ENCODE data around the gene ANKRD29. TPM values are rescaled to one million over a fixed set of nuclear protein-coding genes. Genes with fewer than 3 reads are reported as not detected.

ANKRD29 gene
- polyA plus RNA-seq, 1 experiment: 0.15 TPM

- DNase-seq (ENCODE audit: low read depth, low spot score): no peak
- Histone ChIP-seq H3K27me3 (ENCODE audit: control insufficient read depth, insufficient read depth, low read length) (peaks cover 9% of the 10 kb centered on the region), H3K4me3 (ENCODE audit: low read depth, low read length) (no peak overlapping the region), H3K9me3 (ENCODE audit: control insufficient read depth, insufficient read depth, low read length) (no peaks in the 10 kb centered on the region), H3K27ac (ENCODE audit: low read depth, low read length) (no peak overlapping the region)
- POLR2A ChIA-PET: no interaction called here
- CTCF ChIA-PET: interaction anchor here (1.9 kb wide), 1 partner anchor 59 kb away, joined by 5 read pairs; no protein-coding TSS in a partner anchor
- TF ChIP-seq, protein P1, sequence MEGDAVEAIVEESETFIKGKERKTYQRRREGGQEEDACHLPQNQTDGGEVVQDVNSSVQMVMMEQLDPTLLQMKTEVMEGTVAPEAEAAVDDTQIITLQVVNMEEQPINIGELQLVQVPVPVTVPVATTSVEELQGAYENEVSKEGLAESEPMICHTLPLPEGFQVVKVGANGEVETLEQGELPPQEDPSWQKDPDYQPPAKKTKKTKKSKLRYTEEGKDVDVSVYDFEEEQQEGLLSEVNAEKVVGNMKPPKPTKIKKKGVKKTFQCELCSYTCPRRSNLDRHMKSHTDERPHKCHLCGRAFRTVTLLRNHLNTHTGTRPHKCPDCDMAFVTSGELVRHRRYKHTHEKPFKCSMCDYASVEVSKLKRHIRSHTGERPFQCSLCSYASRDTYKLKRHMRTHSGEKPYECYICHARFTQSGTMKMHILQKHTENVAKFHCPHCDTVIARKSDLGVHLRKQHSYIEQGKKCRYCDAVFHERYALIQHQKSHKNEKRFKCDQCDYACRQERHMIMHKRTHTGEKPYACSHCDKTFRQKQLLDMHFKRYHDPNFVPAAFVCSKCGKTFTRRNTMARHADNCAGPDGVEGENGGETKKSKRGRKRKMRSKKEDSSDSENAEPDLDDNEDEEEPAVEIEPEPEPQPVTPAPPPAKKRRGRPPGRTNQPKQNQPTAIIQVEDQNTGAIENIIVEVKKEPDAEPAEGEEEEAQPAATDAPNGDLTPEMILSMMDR (IDR thresholded peaks at IDR 0.05; ENCODE audit: low read depth, low read length): no peak
Observed at GRCh38 chr18:23575309-23575651, 87.4 kb downstream of the ANKRD29 start.

DNA sequence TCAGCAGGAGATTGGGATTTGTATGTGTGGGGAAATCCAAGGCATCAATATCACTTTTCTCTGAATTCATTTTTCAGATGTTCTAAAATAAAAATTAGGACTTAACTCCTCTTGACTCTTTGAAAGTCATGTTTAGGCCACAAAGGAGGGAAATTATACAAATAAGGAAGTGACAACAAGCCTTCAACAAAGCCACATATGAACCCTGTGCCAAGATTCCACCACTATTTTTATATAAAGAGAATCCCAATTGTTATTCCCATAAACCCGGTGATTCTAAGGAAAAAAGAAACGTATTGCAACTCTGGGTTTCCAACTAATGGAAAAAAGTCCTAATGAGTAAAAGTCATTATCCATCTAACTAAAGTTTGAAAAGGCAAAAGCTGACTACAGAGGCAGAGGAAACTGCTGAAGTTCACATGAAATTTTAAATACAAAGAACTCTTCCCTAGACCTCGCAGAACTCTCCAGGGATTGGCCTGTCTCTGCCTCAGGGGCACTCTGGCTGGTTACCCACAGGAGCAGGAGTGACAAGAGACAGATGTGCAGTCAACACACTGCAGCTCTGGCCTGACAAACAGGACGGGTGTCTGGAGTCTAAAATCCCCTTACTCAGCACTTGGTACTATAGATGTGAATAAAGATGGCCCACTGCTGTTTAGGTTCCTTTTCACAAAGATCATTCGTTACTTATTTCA lies 88.0 kb downstream of the ANKRD29 start:
- Histone ChIP-seq H3K4me3 (ENCODE audit: low read depth, low read length) (no peak overlapping the region), H3K9me3 (ENCODE audit: control insufficient read depth, insufficient read depth, low read length) (no peaks in the 10 kb centered on the region), H3K27ac (ENCODE audit: low read depth, low read length) (no peak overlapping the region), H3K27me3 (ENCODE audit: control insufficient read depth, insufficient read depth, low read length) (peaks cover 9% of the 10 kb centered on the region)
- ChIA-PET POLR2A (no interaction called here), CTCF (interaction anchor here (1.9 kb wide), 1 partner anchor 58 kb away, joined by 5 read pairs; no protein-coding TSS in a partner anchor)
- no peak for DNase-seq (ENCODE audit: low read depth, low spot score)
- TF ChIP-seq, protein P1 (IDR thresholded peaks at IDR 0.05; ENCODE audit: low read depth, low read length): no peak

DNA sequence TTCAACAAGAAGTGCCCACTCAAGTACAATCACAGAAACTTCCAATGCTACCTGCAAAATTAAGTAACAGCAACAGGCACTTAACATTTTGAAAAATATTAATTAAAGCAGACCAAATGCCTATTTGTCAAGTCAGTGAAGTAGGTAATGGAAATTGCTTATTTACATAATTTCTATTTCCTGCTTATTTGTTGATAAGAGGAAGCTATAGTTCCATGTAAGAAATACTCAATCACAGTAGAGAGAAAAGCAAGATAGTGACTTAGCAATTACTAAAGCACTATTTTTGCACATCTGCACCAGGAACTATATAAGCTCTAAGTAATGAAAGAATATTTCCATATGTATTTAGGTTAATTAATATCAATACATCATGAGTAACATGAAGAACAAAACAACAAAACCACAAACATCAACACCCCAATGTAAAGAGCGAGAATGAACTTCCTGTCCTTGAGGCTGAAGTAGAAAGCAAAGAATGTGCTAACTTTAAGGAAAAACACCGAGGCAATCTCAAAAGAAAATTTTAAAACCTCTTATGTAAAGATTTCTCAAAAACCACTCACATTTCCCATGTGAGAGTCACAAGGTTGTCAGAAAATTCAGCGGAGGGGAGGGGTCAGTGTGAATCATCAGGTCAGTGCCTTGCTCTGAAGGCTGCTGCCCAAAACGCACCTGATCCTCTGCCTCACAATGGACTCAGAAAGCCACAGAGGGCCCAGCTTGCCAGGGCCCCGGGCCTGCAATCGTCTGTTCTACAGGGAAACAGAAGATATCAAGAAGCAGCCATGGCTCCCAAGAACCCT lies 88.9 kb downstream of the ANKRD29 start:
- POLR2A ChIA-PET: no interaction called here
- H3K27me3 ChIP-seq (ENCODE audit: control insufficient read depth, insufficient read depth, low read length): peaks cover 8% of the 10 kb centered on the region
- H3K4me3 ChIP-seq (ENCODE audit: low read depth, low read length): no peak overlapping the region
- no peaks in the 10 kb centered on the region for H3K9me3 ChIP-seq (ENCODE audit: control insufficient read depth, insufficient read depth, low read length)
- DNase-seq (ENCODE audit: low read depth, low spot score): no peak
- TF ChIP-seq, protein P1 (IDR thresholded peaks at IDR 0.05; ENCODE audit: low read depth, low read length): no peak
- CTCF ChIA-PET: interaction anchor here (1.9 kb wide), 1 partner anchor 58 kb away, joined by 5 read pairs; no protein-coding TSS in a partner anchor
- no peak overlapping the region for H3K27ac ChIP-seq (ENCODE audit: low read depth, low read length)

GRCh38 chr18:23573020-23573419 lies 89.7 kb downstream of the ANKRD29 start:
- POLR2A ChIA-PET: no interaction called here

More at GRCh38 chr18:23573020-23573419, 89.7 kb downstream of the ANKRD29 start:
- CTCF ChIA-PET: no interaction called here
- TF ChIP-seq, protein P1 (IDR thresholded peaks at IDR 0.05; ENCODE audit: low read depth, low read length): no peak
- DNase-seq (ENCODE audit: low read depth, low spot score): no peak
- H3K27ac ChIP-seq (ENCODE audit: low read depth, low read length): no peak overlapping the region
- H3K27me3 ChIP-seq (ENCODE audit: control insufficient read depth, insufficient read depth, low read length): peaks cover under 1% of the 10 kb centered on the region
- H3K9me3 ChIP-seq (ENCODE audit: control insufficient read depth, insufficient read depth, low read length): no peaks in the 10 kb centered on the region
- no peak overlapping the region for H3K4me3 ChIP-seq (ENCODE audit: low read depth, low read length)

Measured in AG04450 (cell line).